Common myeloid progenitor, CD34-positive (primary cell): ENCODE results near the gene CCSER1.
"Not testable (repeated sequence)": the region's sequence is repeated elsewhere in the genome, so short reads cannot be mapped to it uniquely, and the experiment has no call there.

Experiments used
- CTCF ChIA-PET: fragments of 350-600 bp; sonication (Branson Sonifier 250); formaldehyde crosslinking; loops from one replicate; lab custom pipeline; 2021; ENCODE audit warnings: antibody characterized with exemption; lab: Charles Lee
- POLR2A ChIA-PET: fragments of 350-600 bp; sonication (Branson Sonifier 250); formaldehyde crosslinking; loops from one replicate; lab custom pipeline; 2021; ENCODE audit warnings: antibody characterized with exemption; lab: Charles Lee
- DNase-seq, 3 donors: peaks; one replicate each; pipeline versions ENCODE4 v3.0.0 to v3.0.0-alpha.2; 2013
- H3K27ac ChIP-seq, 2 experiments: 1 replicate in 1 of 2; 2 replicates in 1 of 2; pipeline ENCODE4 v1.7.0; 2013; ENCODE audit warnings: inconsistent platforms in 2 of 2, low read length in 2 of 2, mild to moderate bottlenecking in 2 of 2, low read depth in 1 of 2, moderate library complexity in 1 of 2; ENCODE audit not compliant: severe bottlenecking in 2 of 2, insufficient read depth in 1 of 2, poor library complexity in 1 of 2
- H3K27me3 ChIP-seq, 5 experiments: replicated peaks in 2 of 5; 1 replicate in 3 of 5; 2 replicates in 2 of 5; pipeline versions ENCODE4 v1.6.1 to v1.7.0; 2013; ENCODE audit warnings: low read length in 4 of 5, mild to moderate bottlenecking in 2 of 5, moderate library complexity in 2 of 5, inconsistent platforms in 1 of 5; ENCODE audit not compliant: insufficient read depth in 5 of 5, control insufficient read depth in 4 of 5
- H3K36me3 ChIP-seq, 4 experiments: 1 replicate in 2 of 4; 2 replicates in 2 of 4; pipeline versions ENCODE4 v1.6.1 to v1.7.0; 2013; ENCODE audit warnings: low read length in 3 of 4, control low read depth in 1 of 4, mild to moderate bottlenecking in 1 of 4; ENCODE audit not compliant: control insufficient read depth in 4 of 4, insufficient read depth in 4 of 4
- H3K4me1 ChIP-seq, 4 experiments: 1 replicate in 3 of 4; 2 replicates in 1 of 4; pipeline versions ENCODE4 v1.6.1 to v1.7.1; 2013; ENCODE audit warnings: low read length in 3 of 4, mild to moderate bottlenecking in 3 of 4, control low read depth in 1 of 4, inconsistent platforms in 1 of 4, moderate library complexity in 1 of 4; ENCODE audit not compliant: control insufficient read depth in 4 of 4, insufficient read depth in 4 of 4; ENCODE audit errors: control extremely low read depth in 1 of 4
- H3K4me3 ChIP-seq, 7 experiments: 1 replicate in 4 of 7; 2 replicates in 3 of 7; pipeline versions ENCODE4 v1.5.1 to v1.7.0; 2013; ENCODE audit warnings: mild to moderate bottlenecking in 7 of 7, low read length in 6 of 7, moderate library complexity in 6 of 7, inconsistent platforms in 2 of 7, low read depth in 2 of 7, control low read depth in 1 of 7; ENCODE audit not compliant: insufficient read depth in 4 of 7, control insufficient read depth in 1 of 7; ENCODE audit errors: extremely low read depth in 1 of 7
- H3K9me3 ChIP-seq, 5 experiments: 1 replicate in 4 of 5; 2 replicates in 1 of 5; pipeline versions ENCODE4 v1.6.1 to v1.7.1; 2013; ENCODE audit warnings: low read length in 4 of 5, mild to moderate bottlenecking in 2 of 5, inconsistent platforms in 1 of 5, low read depth in 1 of 5, moderate library complexity in 1 of 5; ENCODE audit not compliant: control insufficient read depth in 4 of 5, insufficient read depth in 2 of 5; ENCODE audit errors: control extremely low read depth in 1 of 5
- WGBS: methylation state at CpG from one replicate; pipeline ENCODE4 v1.1.5; 2013; ENCODE audit not compliant: insufficient coverage; 5-methylcytosine and 5-hydroxymethylcytosine counted together

CCSER1 gene

DNA sequence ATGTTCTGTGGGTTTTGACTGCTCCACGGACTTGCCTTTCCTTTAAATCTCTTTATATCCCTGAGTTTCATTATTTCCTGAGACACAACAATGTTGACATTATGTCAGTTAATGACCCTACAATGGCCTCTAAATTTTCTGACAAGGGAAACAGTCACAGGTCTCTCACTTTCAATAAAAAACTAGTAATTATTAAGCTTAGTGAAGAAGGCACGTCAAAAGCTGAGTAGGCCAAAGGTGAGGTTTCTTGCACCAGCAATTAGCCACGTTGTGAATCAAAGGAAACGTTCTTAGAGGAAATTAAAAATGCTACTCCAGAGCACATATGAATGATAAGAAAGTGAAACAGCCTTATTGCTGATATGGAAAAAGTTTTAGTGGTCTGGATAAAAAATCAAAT is 1246.4 kb downstream of the CCSER1 start:
- Histone ChIP-seq H3K4me3 (no peak overlapping the region), H3K27ac (no peak overlapping the region), H3K9me3 (no peaks in the 10 kb centered on the region), H3K4me1 (no peaks in the 10 kb centered on the region), H3K36me3 (no peaks in the 10 kb centered on the region), H3K27me3 (no peaks in the 10 kb centered on the region)
- ChIA-PET POLR2A (no interaction called here), CTCF (no interaction called here)
- no peak for DNase-seq
- WGBS, result 81% methylated on average over 4 of the region's 4 CpGs

DNA sequence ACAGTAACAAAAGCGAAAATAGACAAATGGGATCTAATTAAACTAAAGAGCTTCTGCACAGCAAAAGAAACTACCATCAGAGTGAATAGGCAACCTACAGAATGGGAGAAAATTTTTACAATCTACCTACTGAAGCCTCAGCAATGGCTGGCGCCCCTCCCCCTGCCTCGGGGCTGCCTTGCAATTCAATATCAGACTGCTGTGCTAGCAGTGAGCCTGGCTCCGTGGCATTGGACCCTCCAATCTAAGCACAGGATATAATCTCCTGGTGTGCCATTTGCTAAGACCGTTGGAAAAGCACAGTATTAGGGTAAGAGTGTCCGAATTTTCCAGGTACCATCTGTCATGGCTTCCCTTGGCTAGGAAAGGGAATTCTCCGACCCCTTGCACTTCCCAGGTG is 1278.2 kb downstream of the CCSER1 start:
- 98% methylated on average over 6 of the region's 7 CpGs for WGBS
- H3K27ac ChIP-seq, H3K36me3 ChIP-seq, H3K27me3 ChIP-seq, H3K4me1 ChIP-seq, H3K4me3 ChIP-seq, POLR2A ChIA-PET, CTCF ChIA-PET, H3K9me3 ChIP-seq, DNase-seq: not testable (repeated sequence)

DNA sequence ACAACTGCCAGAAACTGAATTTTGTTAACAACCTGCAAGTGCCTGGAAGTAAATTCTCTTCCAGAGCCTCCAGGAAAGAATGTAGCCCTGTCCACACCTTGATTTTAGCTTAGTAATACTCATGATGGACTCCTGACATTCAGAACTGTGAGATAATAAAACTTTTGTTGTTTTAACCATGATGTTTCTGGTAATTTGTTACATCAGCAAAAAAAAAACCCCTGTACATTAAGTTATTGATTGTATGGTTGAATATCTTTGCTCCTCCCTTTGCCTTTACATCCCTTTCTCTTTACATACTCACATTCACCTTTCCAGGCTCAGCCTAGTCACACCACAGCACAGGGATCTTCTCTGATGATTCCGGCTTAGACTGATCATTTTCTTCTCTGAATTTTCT is 1294.8 kb downstream of the CCSER1 start:
- DNase-seq, result no peak
- WGBS, result no CpG with 5 or more reads among the region's 1 CpG
- POLR2A ChIA-PET, result no interaction called here
- H3K4me1 ChIP-seq, result no peaks in the 10 kb centered on the region
- CTCF ChIA-PET, result no interaction called here
- H3K27me3 ChIP-seq, result no peaks in the 10 kb centered on the region
- H3K4me3 ChIP-seq, result no peak overlapping the region
- no peaks in the 10 kb centered on the region for H3K36me3 ChIP-seq
- H3K27ac ChIP-seq, result no peak overlapping the region
- H3K9me3 ChIP-seq, result peaks cover 0 to 6% (median 3%) of the 10 kb centered on the region in 5 experiments

DNA sequence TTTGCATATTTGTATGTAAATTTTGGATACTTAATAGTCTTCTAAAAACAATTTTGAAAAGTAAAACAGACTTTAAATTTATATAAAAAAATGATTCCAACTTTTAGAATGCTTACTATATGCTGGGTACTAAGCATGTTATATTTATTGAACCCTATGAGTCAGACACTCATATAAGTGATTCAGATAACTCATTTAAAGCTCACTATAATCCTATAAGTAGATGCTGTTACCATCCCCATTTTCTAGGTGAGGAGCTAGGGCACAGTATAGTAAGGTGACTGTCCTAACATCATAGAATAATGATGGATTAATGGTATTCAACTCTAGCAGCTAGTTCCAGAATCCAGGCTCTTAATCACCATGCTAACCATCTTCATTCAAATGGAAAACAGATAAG is 1299.5 kb downstream of the CCSER1 start:
- Histone ChIP-seq H3K27me3 (no peaks in the 10 kb centered on the region), H3K27ac (no peak overlapping the region), H3K4me1 (no peaks in the 10 kb centered on the region), H3K4me3 (no peak overlapping the region), H3K9me3 (no peaks in the 10 kb centered on the region), H3K36me3 (no peaks in the 10 kb centered on the region)
- POLR2A ChIA-PET, result no interaction called here
- no peak for DNase-seq
- CTCF ChIA-PET, result no interaction called here

DNA sequence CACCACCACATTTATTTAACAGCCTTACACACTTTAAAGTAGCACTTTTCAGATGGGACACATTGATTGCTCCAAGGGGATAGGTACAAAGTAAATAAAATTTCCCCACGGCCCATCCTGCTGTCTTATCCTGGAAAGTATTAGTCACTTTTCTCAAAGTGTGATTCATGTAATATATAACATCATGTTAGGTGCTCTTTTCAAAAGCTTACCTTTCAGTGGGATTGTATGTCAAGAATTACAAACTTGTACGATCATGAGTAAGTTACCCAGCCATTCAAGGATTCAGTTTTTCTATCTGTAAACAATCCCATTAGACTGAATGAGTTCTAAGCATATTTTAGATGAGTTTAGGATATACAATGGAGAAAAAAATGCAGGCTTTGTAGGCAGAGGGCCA is 1300.0 kb downstream of the CCSER1 start:
- ChIA-PET CTCF (no interaction called here), POLR2A (no interaction called here)
- no peak overlapping the region for H3K27ac ChIP-seq
- no peaks in the 10 kb centered on the region for H3K9me3 ChIP-seq
- WGBS, result no CpG with 5 or more reads among the region's 2 CpGs
- DNase-seq, result no peak
- H3K36me3 ChIP-seq, result no peaks in the 10 kb centered on the region
- H3K4me1 ChIP-seq, result no peaks in the 10 kb centered on the region
- no peak overlapping the region for H3K4me3 ChIP-seq
- no peaks in the 10 kb centered on the region for H3K27me3 ChIP-seq

DNA sequence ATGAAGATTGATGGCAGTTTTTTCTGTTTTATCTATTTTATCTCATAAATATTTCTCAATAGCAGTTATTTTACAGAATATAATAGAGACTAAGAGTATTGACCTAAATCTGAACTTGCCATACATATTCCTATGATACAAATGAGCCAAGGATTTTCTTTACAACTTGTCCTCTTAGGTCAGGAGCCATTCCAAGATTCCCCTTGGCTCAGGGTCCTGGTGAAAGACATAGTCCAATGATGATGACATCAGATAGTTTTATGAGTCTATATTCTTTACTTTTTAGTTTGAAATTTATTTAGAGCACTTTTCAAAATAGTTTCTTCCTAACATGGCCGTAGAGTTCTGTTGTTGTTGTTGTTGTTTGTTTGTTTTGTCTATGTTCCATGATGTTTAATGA is 1307.4 kb downstream of the CCSER1 start:
- no peaks in the 10 kb centered on the region for H3K27me3 ChIP-seq
- H3K4me1 ChIP-seq, result no peaks in the 10 kb centered on the region
- no peaks in the 10 kb centered on the region for H3K36me3 ChIP-seq
- no peaks in the 10 kb centered on the region for H3K9me3 ChIP-seq
- no peak for DNase-seq
- 60% methylated on average over 1 of the region's 1 CpG for WGBS
- ChIA-PET CTCF (no interaction called here), POLR2A (no interaction called here)
- H3K4me3 ChIP-seq, result no peak overlapping the region
- no peak overlapping the region for H3K27ac ChIP-seq

DNA sequence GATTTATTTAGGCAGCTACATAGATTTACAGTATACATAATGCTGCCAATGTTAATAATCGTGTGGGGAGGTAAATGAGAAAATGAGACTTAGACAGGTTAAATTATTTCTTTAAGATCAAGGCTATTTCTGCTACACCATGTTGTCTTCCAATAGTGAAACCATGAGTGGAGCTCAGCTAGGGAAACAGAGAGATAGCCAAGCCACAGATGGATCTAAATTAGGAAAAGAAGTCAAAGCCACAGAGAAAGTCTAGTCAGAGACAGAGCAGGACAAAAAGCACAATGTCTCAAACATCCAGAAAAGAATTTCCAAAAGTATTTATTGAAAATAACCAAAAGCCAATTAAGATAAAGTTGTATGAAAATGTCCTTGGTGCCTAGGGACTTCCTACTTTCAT is 1309.4 kb downstream of the CCSER1 start:
- H3K27ac ChIP-seq, result no peak overlapping the region
- WGBS, result no CpG with 5 or more reads among the region's 1 CpG
- no peaks in the 10 kb centered on the region for H3K36me3 ChIP-seq
- no peaks in the 10 kb centered on the region for H3K9me3 ChIP-seq
- H3K27me3 ChIP-seq, result no peaks in the 10 kb centered on the region
- no peaks in the 10 kb centered on the region for H3K4me1 ChIP-seq
- POLR2A ChIA-PET, result no interaction called here
- CTCF ChIA-PET, result no interaction called here
- H3K4me3 ChIP-seq, result no peak overlapping the region
- no peak for DNase-seq
